ENCODE results near the gene SLC8B1.

DNA sequence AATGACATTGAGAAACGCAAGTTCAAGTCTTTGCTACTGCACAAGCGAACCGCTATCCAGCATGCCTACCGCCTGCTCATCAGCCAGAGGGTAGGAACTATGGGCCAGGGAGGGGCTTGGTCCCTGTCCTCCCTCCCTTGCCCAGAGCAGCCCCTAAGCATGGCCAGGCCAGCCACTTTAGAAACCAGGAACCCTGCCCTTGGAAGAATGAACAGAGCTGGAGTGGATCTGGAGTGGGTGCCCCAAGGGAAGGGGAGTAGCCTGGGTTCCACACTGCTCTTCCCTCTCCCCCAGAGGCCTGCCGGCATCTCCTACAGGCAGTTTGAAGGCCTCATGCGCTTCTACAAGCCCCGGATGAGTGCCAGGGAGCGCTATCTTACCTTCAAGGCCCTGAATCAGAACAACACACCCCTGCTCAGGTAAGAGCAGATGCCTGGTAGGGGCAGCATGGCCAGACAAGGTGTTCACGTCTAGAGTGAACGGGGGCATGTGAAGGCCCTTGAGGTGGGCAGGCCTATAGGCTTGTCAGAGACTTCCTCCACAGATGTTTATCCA is 57.9 kb downstream of the SLC8B1 start:
- TF ChIP-seq, protein P1, sequence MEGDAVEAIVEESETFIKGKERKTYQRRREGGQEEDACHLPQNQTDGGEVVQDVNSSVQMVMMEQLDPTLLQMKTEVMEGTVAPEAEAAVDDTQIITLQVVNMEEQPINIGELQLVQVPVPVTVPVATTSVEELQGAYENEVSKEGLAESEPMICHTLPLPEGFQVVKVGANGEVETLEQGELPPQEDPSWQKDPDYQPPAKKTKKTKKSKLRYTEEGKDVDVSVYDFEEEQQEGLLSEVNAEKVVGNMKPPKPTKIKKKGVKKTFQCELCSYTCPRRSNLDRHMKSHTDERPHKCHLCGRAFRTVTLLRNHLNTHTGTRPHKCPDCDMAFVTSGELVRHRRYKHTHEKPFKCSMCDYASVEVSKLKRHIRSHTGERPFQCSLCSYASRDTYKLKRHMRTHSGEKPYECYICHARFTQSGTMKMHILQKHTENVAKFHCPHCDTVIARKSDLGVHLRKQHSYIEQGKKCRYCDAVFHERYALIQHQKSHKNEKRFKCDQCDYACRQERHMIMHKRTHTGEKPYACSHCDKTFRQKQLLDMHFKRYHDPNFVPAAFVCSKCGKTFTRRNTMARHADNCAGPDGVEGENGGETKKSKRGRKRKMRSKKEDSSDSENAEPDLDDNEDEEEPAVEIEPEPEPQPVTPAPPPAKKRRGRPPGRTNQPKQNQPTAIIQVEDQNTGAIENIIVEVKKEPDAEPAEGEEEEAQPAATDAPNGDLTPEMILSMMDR (IDR thresholded peaks at IDR 0.05): no peak
- TF ChIP-seq POLR2A (IDR thresholded peaks at IDR 0.05): no peak
